SK-N-SH (cell line): ENCODE data around the gene APOOL. TPM values are rescaled to one million over a fixed set of nuclear protein-coding genes. Genes with fewer than 3 reads are reported as not detected.

ENCODE experiments used
- CTCF ChIA-PET: fragments of 300-600, 350-600 bp; formaldehyde crosslinking; extraction: SDS; loops from one replicate; lab custom pipeline; 2021; lab: Yijun Ruan, JAX
- POLR2A ChIA-PET: fragments of 350-600 bp; sonication (Branson Sonifier 250); formaldehyde crosslinking; extraction: SDS; loops from one replicate; lab custom pipeline; 2020; ENCODE audit warnings: antibody characterized with exemption, inconsistent platforms; lab: Yijun Ruan, JAX
- DNase-seq: peaks from one replicate; pipeline ENCODE4 v3.0.0; 2012
- H2AFZ ChIP-seq: fragments of 200-600 bp; sonication (generic); 2 replicates; pipeline ENCODE4 v1.8.1; 2016; ENCODE audit warnings: antibody characterized with exemption, mild to moderate bottlenecking, low read depth
- H3F3A ChIP-seq: fragments of 200-600 bp; sonication (generic); replicated peaks from 2 replicates; pipeline ENCODE3; 2016; ENCODE audit warnings: antibody characterized with exemption, mild to moderate bottlenecking; ENCODE audit not compliant: insufficient read depth
- H3K27ac ChIP-seq, 2 experiments: fragments of 200-500 bp in 1 of 2; fragments of 200-600 bp in 1 of 2; sonication (Bioruptor generic) in 1 of 2; sonication (generic), shearing (Covaris generic) in 1 of 2; 2 replicates each; pipeline versions ENCODE4 v1.5.1 to v1.6.1; 2014 to 2016; ENCODE audit warnings: low read depth in 2 of 2, inconsistent platforms in 1 of 2, low read length in 1 of 2, mild to moderate bottlenecking in 1 of 2, mixed read lengths in 1 of 2
- H3K27me3 ChIP-seq: fragments of 200-600 bp; sonication (generic), shearing (Covaris generic); 2 replicates; pipeline ENCODE4 v1.6.1; 2016; ENCODE audit warnings: mixed run types; ENCODE audit not compliant: insufficient read depth
- H3K36me3 ChIP-seq, 2 experiments: fragments of 200-500 bp in 1 of 2; fragments of 200-600 bp in 1 of 2; sonication (Bioruptor generic) in 1 of 2; sonication (generic) in 1 of 2; replicated peaks in 1 of 2; 2 replicates each; pipeline versions ENCODE3 to v1.5.1; 2014 to 2016; ENCODE audit warnings: low read length in 1 of 2, mild to moderate bottlenecking in 1 of 2; ENCODE audit not compliant: insufficient read depth in 2 of 2, control insufficient read depth in 1 of 2
- H3K4me1 ChIP-seq, 2 experiments: fragments of 200-500 bp in 1 of 2; fragments of 200-600 bp in 1 of 2; sonication (Bioruptor generic) in 1 of 2; sonication (generic), shearing (Covaris generic) in 1 of 2; 2 replicates each; pipeline versions ENCODE4 v1.5.1 to v1.6.1; 2014 to 2016; ENCODE audit warnings: low read depth in 1 of 2, low read length in 1 of 2, mixed run types in 1 of 2; ENCODE audit not compliant: insufficient read depth in 2 of 2, control insufficient read depth in 1 of 2
- H3K4me2 ChIP-seq: fragments of 200-600 bp; sonication (generic), shearing (Covaris generic); 2 replicates; pipeline ENCODE4 v1.6.1; 2017; ENCODE audit warnings: mixed run types
- H3K4me3 ChIP-seq, 2 experiments: fragments of 200-500 bp in 1 of 2; fragments of 200-600 bp in 1 of 2; sonication (Bioruptor generic) in 1 of 2; sonication (generic), shearing (Covaris generic) in 1 of 2; 2 replicates each; pipeline versions ENCODE4 v1.5.1 to v1.8.1; 2014 to 2016; ENCODE audit warnings: low read depth in 2 of 2, inconsistent platforms in 1 of 2, low read length in 1 of 2, mild to moderate bottlenecking in 1 of 2, mixed read lengths in 1 of 2, moderate library complexity in 1 of 2
- H3K79me2 ChIP-seq: fragments of 200-600 bp; sonication (generic); 2 replicates; pipeline ENCODE4 v1.8.1; 2017; ENCODE audit warnings: mild to moderate bottlenecking; ENCODE audit not compliant: insufficient read depth
- H3K9ac ChIP-seq: fragments of 200-600 bp; sonication (generic); 2 replicates; pipeline ENCODE4 v1.6.1; 2017; ENCODE audit warnings: mixed run types
- H3K9me2 ChIP-seq: fragments of 200-600 bp; sonication (generic); 2 replicates; pipeline ENCODE4 v1.6.1; 2017; ENCODE audit warnings: mixed run types
- H3K9me3 ChIP-seq: fragments of 200-600 bp; sonication (generic); 2 replicates; pipeline ENCODE4 v1.6.1; 2017; ENCODE audit warnings: mixed run types, mild to moderate bottlenecking, moderate library complexity
- H4K20me1 ChIP-seq: fragments of 200-600 bp; sonication (generic); 2 replicates; pipeline ENCODE4 v1.6.1; 2017; ENCODE audit warnings: mild to moderate bottlenecking, mixed run types; ENCODE audit not compliant: insufficient read depth
- CTCF ChIP-seq: fragments of 200-600 bp; sonication (generic); IDR thresholded peaks from 2 replicates; pipeline ENCODE4 v1.6.1; 2017; ENCODE audit warnings: antibody characterized with exemption, mild to moderate bottlenecking, moderate library complexity
- EP300 ChIP-seq, 2 experiments: IDR thresholded peaks; 2 replicates each; pipeline versions ENCODE4 v1.4.0 to v1.6.1; 2012; ENCODE audit warnings: borderline replicate concordance in 1 of 2, low read depth in 1 of 2, low read length in 1 of 2
- FOXM1 ChIP-seq: IDR thresholded peaks from 2 replicates; pipeline ENCODE4 v1.4.0; 2012; ENCODE audit warnings: low read depth, mild to moderate bottlenecking
- JUND ChIP-seq: IDR thresholded peaks from 2 replicates; pipeline ENCODE4 v1.4.0; 2012
- POLR2AphosphoS5 ChIP-seq: IDR thresholded peaks from 2 replicates; pipeline ENCODE4 v1.6.1; 2012; ENCODE audit warnings: low read depth, low read length
- RAD21 ChIP-seq: IDR thresholded peaks from 2 replicates; pipeline ENCODE4 v1.6.1; 2012; ENCODE audit warnings: mild to moderate bottlenecking, low read length
- SMC3 ChIP-seq: IDR thresholded peaks from 2 replicates; pipeline ENCODE4 v1.6.1; 2012; ENCODE audit warnings: low read depth, low read length, improper control_type of control experiment
- TAF1 ChIP-seq: IDR thresholded peaks from 2 replicates; pipeline ENCODE4 v1.6.1; 2012; ENCODE audit warnings: low read depth, mild to moderate bottlenecking, low read length, moderate library complexity, borderline replicate concordance
- YY1 ChIP-seq: IDR thresholded peaks from 2 replicates; pipeline ENCODE4 v1.4.0; 2012; ENCODE audit warnings: low read depth, mild to moderate bottlenecking
- WGBS: methylation state at CpG from one replicate; pipeline ENCODE4 v1.1.6; 2017; ENCODE audit warnings: low lambda C conversion rate; 5-methylcytosine and 5-hydroxymethylcytosine counted together
- polyA plus RNA-seq, 3 experiments: library from polyadenylated mRNA; depleted of rRNA; stranded (reverse); fragments of >200 nt; gene quantifications; 2 replicates each; pipeline ENCODE4 v1.2.3, GENCODE V29; 2012

The APOOL gene
- polyA plus RNA-seq, 1 of the 3 experiments (the other 2 are of a cell fraction) = 2.4 TPM

- POLR2A ChIA-PET = no interaction called here
- H3K9me3 ChIP-seq = no peaks in the 10 kb centered on the region
- no peaks in the 10 kb centered on the region for H3F3A ChIP-seq
- DNase-seq = peak; percentile 4
- H3K79me2 ChIP-seq = no peaks in the 10 kb centered on the region
- no peaks in the 10 kb centered on the region for H4K20me1 ChIP-seq
- no peaks in the 10 kb centered on the region for H3K27me3 ChIP-seq
- WGBS = 23% methylated on average over 2 of the region's 2 CpGs
- no peak overlapping the region; a peak in 1 of 4 replicates for H3K4me3 ChIP-seq
- no peak overlapping the region for H3K27ac ChIP-seq
- H2AFZ ChIP-seq = no peak overlapping the region
- peak; percentile 89 for TF ChIP-seq CTCF
- TF ChIP-seq POLR2AphosphoS5 = no peak
- TF ChIP-seq RAD21 = peak; percentile 69
- peak; percentile 42 for TF ChIP-seq SMC3
- H3K4me1 ChIP-seq = no peaks in the 10 kb centered on the region
- H3K9ac ChIP-seq = no peak overlapping the region
- H3K4me2 ChIP-seq = no peak overlapping the region
- CTCF ChIA-PET = interaction anchor here (0.6 to 3.4 kb wide), 16 partner anchors 11 to 434 kb away, joined by 3 to 21 read pairs (median 3); no protein-coding TSS in a partner anchor
- H3K36me3 ChIP-seq = no peaks in the 10 kb centered on the region
- no peaks in the 10 kb centered on the region for H3K9me2 ChIP-seq
Observed at GRCh38 chrX:85111347-85111746, 107.7 kb downstream of the APOOL start.

- WGBS = 44% methylated on average over 8 of the region's 9 CpGs
- H3K9ac ChIP-seq = no peak overlapping the region
- no peak overlapping the region for H3K27ac ChIP-seq
- no peak for DNase-seq
- H3K36me3 ChIP-seq = no peaks in the 10 kb centered on the region
- no peaks in the 10 kb centered on the region for H3K27me3 ChIP-seq
- CTCF ChIA-PET = interaction anchor here (1.6 to 3.3 kb wide), 2 partner anchors 10 to 30 kb away, joined by 3 to 20 read pairs; no protein-coding TSS in a partner anchor
- TF ChIP-seq SMC3 (no peak), TAF1 (no peak), EP300 (IDR thresholded peaks at IDR 0.05; ENCODE audit: borderline replicate concordance in 1 of 2, low read depth in 1 of 2, low read length in 1 of 2) (no peak)
- POLR2A ChIA-PET = no interaction called here
- no peaks in the 10 kb centered on the region for H4K20me1 ChIP-seq
- no peaks in the 10 kb centered on the region for H3K9me3 ChIP-seq
- no peaks in the 10 kb centered on the region for H3K79me2 ChIP-seq
- H3F3A ChIP-seq = no peaks in the 10 kb centered on the region
- H3K4me1 ChIP-seq = no peaks in the 10 kb centered on the region
- H3K9me2 ChIP-seq = no peaks in the 10 kb centered on the region
- H3K4me2 ChIP-seq = no peak overlapping the region
- no peak overlapping the region for H2AFZ ChIP-seq
- no peak overlapping the region for H3K4me3 ChIP-seq
Observed at GRCh38 chrX:85112293-85112692, 108.6 kb downstream of the APOOL start.

- TF ChIP-seq YY1 = no peak
- no peak for TF ChIP-seq FOXM1
- TF ChIP-seq JUND = no peak
- H3K9me2 ChIP-seq = no peaks in the 10 kb centered on the region
- H3K27me3 ChIP-seq = no peaks in the 10 kb centered on the region
- no peaks in the 10 kb centered on the region for H3K36me3 ChIP-seq
- no peaks in the 10 kb centered on the region for H3K79me2 ChIP-seq
- WGBS = 0% methylated on average over 2 of the region's 2 CpGs
- H3K27ac ChIP-seq = no peak overlapping the region
- H3K4me2 ChIP-seq = no peak overlapping the region
- DNase-seq = no peak
- no peak overlapping the region for H3K9ac ChIP-seq
- no peaks in the 10 kb centered on the region for H3K4me1 ChIP-seq
- ChIA-PET POLR2A (no interaction called here), CTCF (interaction anchor here (0.6 to 1.3 kb wide), 2 partner anchors 10 to 27 kb away, joined by 3 to 5 read pairs; no protein-coding TSS in a partner anchor)
- H2AFZ ChIP-seq = no peak overlapping the region
- no peak overlapping the region for H3K4me3 ChIP-seq
- H4K20me1 ChIP-seq = no peaks in the 10 kb centered on the region
- no peaks in the 10 kb centered on the region for H3F3A ChIP-seq
- H3K9me3 ChIP-seq = no peaks in the 10 kb centered on the region
Observed at GRCh38 chrX:85113746-85114145, 110.1 kb downstream of the APOOL start.
